Neutrophil (primary cell): ENCODE data around the gene SMURF1.

Experiments
- H3K27ac ChIP-seq: fragments of 200-600 bp; sonication (generic); 2 replicates; pipeline ENCODE4 v1.5.1; 2016; ENCODE audit warnings: mild to moderate bottlenecking, moderate library complexity
- H3K27me3 ChIP-seq: fragments of 200-600 bp; sonication (generic); 2 replicates; pipeline ENCODE4 v1.6.0; 2016; ENCODE audit warnings: mild to moderate bottlenecking
- H3K36me3 ChIP-seq: fragments of 200-600 bp; sonication (generic); 2 replicates; pipeline ENCODE4 v1.5.1; 2017
- H3K4me1 ChIP-seq, 2 experiments: fragments of 200-600 bp in 1 of 2; sonication (generic) in 1 of 2; 1 replicate in 1 of 2; 2 replicates in 1 of 2; pipeline versions ENCODE4 v1.5.1 to v1.6.1; 2013 to 2016; ENCODE audit warnings: low read depth in 1 of 2, low read length in 1 of 2, mild to moderate bottlenecking in 1 of 2, moderate library complexity in 1 of 2; ENCODE audit not compliant: control insufficient read depth in 1 of 2, insufficient read depth in 1 of 2
- H3K4me3 ChIP-seq, 2 experiments: fragments of 200-600 bp in 1 of 2; sonication (generic) in 1 of 2; 1 replicate in 1 of 2; 2 replicates in 1 of 2; pipeline ENCODE4 v1.5.1; 2013 to 2016; ENCODE audit warnings: low read depth in 1 of 2, low read length in 1 of 2, mild to moderate bottlenecking in 1 of 2, moderate library complexity in 1 of 2
- H3K9me3 ChIP-seq: fragments of 200-600 bp; sonication (generic); 2 replicates; pipeline ENCODE4 v1.5.1; 2016
- CTCF ChIP-seq: fragments of 200-600 bp; sonication (generic); IDR thresholded peaks from 2 replicates; pipeline ENCODE4 v1.5.1; 2016; ENCODE audit warnings: antibody characterized with exemption

SMURF1 gene

DNA sequence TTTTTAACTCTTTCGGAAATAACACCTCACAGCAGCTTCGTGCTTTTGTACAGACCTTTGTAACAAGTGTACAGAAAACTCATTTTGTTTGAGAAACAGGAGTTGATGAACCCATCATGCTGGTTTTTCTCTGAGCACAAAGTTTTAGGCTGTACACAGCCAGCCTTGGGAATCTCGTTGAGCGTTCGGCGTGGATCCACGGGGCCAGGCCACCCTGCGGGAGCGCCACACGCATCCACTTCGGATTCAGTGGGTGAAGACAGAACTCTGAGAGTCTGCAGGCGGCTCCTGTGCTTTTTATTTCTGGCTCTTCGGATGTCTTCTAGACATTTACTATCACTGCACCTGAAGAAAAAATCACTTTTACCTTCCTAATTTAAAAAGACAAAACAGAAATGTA, 131.2 kb downstream of the SMURF1 start:
- no peak for TF ChIP-seq CTCF
- Histone ChIP-seq H3K4me1 (no peaks in the 10 kb centered on the region), H3K36me3 (peaks cover 82% of the 10 kb centered on the region), H3K4me3 (no peak overlapping the region), H3K27me3 (no peaks in the 10 kb centered on the region), H3K9me3 (no peaks in the 10 kb centered on the region), H3K27ac (no peak overlapping the region)

- Histone ChIP-seq H3K4me1 (no peaks in the 10 kb centered on the region), H3K9me3 (no peaks in the 10 kb centered on the region), H3K27ac (no peak overlapping the region), H3K27me3 (no peaks in the 10 kb centered on the region), H3K4me3 (no peak overlapping the region), H3K36me3 (peaks cover 89% of the 10 kb centered on the region)
- TF ChIP-seq CTCF = no peak
These were observed 132.1 kb downstream of the SMURF1 start for GRCh38 chr7:99011706-99012404.

GRCh38 chr7:99011341-99011705, 132.6 kb downstream of the SMURF1 start:
- Histone ChIP-seq H3K9me3 (no peaks in the 10 kb centered on the region), H3K36me3 (peaks cover 95% of the 10 kb centered on the region), H3K4me3 (no peak overlapping the region), H3K4me1 (no peaks in the 10 kb centered on the region), H3K27me3 (no peaks in the 10 kb centered on the region), H3K27ac (no peak overlapping the region)
- TF ChIP-seq CTCF = no peak

DNA sequence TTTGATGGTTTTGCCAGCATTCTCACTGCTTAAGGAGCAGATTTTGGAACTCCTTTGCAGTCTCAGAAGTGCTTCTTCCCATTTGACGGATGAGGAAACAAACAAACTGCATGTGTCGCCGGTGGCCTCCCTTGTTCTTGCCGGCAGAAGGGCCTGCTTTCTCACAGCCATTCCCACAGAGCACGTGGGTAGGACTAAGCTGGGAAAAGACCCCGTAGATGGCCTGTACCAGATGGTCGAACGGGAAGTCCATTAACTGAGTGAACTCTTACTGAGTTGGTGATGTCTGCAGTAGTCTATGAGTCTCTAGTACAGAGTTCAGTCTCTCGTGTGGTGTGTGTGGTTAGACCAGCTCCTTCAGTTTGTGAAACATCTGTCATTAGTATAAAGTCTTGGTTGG, 133.6 kb downstream of the SMURF1 start:
- Histone ChIP-seq H3K4me3 (no peak overlapping the region), H3K4me1 (no peaks in the 10 kb centered on the region), H3K9me3 (no peaks in the 10 kb centered on the region), H3K27ac (no peak overlapping the region), H3K27me3 (no peaks in the 10 kb centered on the region), H3K36me3 (peaks cover 99% of the 10 kb centered on the region)
- no peak for TF ChIP-seq CTCF

- H3K27me3 ChIP-seq = no peaks in the 10 kb centered on the region
- H3K4me1 ChIP-seq = no peaks in the 10 kb centered on the region
- no peak for TF ChIP-seq CTCF
- no peak overlapping the region for H3K4me3 ChIP-seq
- H3K27ac ChIP-seq = no peak overlapping the region
- H3K36me3 ChIP-seq = peaks cover 99% of the 10 kb centered on the region
- no peaks in the 10 kb centered on the region for H3K9me3 ChIP-seq
These were observed 134.9 kb downstream of the SMURF1 start for GRCh38 chr7:99008921-99009530.
